Neural cell (in vitro differentiated cells): ENCODE results near the gene ZNF534. TPM values are rescaled to one million over a fixed set of nuclear protein-coding genes. Genes with fewer than 3 reads are reported as not detected.
"Not testable (repeated sequence)": the region's sequence is repeated elsewhere in the genome, so short reads cannot be mapped to it uniquely, and the experiment has no call there.

Experiments
- H2AFZ ChIP-seq: fragments of 200-600, 300-800 bp; sonication (generic), shearing (Covaris generic); 2 replicates; pipeline ENCODE4 v1.6.0; 2014; ENCODE audit warnings: low read depth, mild to moderate bottlenecking, antibody characterized with exemption, low read length, moderate library complexity
- H3F3A ChIP-seq: fragments of 200-600 bp; shearing (Covaris generic); 2 replicates; pipeline ENCODE4 v1.6.1; 2016; ENCODE audit warnings: mild to moderate bottlenecking, moderate library complexity, mixed read lengths, antibody characterized with exemption, low read length; ENCODE audit not compliant: insufficient read depth, poor library complexity, severe bottlenecking
- H3K27ac ChIP-seq: fragments of 200-600, 300-800 bp; sonication (generic), shearing (Covaris generic); 2 replicates; pipeline ENCODE4 v1.5.1; 2014; ENCODE audit warnings: mild to moderate bottlenecking, low read length, moderate library complexity
- H3K27me3 ChIP-seq: fragments of 300-800, 200-600 bp; sonication (generic), shearing (Covaris generic); 2 replicates; pipeline ENCODE4 v1.6.0; 2014; ENCODE audit warnings: mild to moderate bottlenecking, low read depth, low read length, moderate library complexity; ENCODE audit not compliant: insufficient read depth
- H3K36me3 ChIP-seq: fragments of 300-800, 200-600 bp; sonication (generic), shearing (Covaris generic); 2 replicates; pipeline ENCODE4 v1.5.1; 2014; ENCODE audit warnings: mild to moderate bottlenecking, antibody characterized with exemption, low read length, moderate library complexity; ENCODE audit not compliant: insufficient read depth
- H3K4me2 ChIP-seq: fragments of 300-800, 200-600 bp; sonication (generic), shearing (Covaris generic); 2 replicates; pipeline ENCODE4 v1.6.0; 2014; ENCODE audit warnings: mild to moderate bottlenecking, low read length
- H3K4me3 ChIP-seq: fragments of 300-800, 200-600 bp; sonication (generic), shearing (Covaris generic); 2 replicates; pipeline ENCODE4 v1.5.1; 2014; ENCODE audit warnings: mild to moderate bottlenecking, low read length, moderate library complexity
- H3K79me2 ChIP-seq: fragments of 200-600 bp; shearing (Covaris generic); replicated peaks from 2 replicates; pipeline ENCODE4 v1.6.0; 2014; ENCODE audit warnings: mild to moderate bottlenecking, low read length, moderate library complexity; ENCODE audit not compliant: insufficient read depth
- H3K9ac ChIP-seq: fragments of 300-800, 200-600 bp; sonication (generic), shearing (Covaris generic); 2 replicates; pipeline ENCODE4 v1.6.1; 2016; ENCODE audit warnings: mild to moderate bottlenecking, low read length, mixed read lengths
- H3K9me2 ChIP-seq: fragments of 200-600 bp; shearing (Covaris generic); 2 replicates; pipeline ENCODE4 v1.6.1; 2016; ENCODE audit warnings: mild to moderate bottlenecking, low read length, mixed read lengths; ENCODE audit not compliant: insufficient read depth
- H3K9me3 ChIP-seq: fragments of 200-600, 300-800 bp; sonication (generic), shearing (Covaris generic); 2 replicates; pipeline ENCODE4 v1.6.1; 2016; ENCODE audit warnings: mild to moderate bottlenecking, mixed run types, low read length, moderate library complexity, mixed read lengths
- H4K20me1 ChIP-seq: fragments of 200-600 bp; shearing (Covaris generic); 2 replicates; pipeline ENCODE4 v1.6.1; 2016; ENCODE audit warnings: mild to moderate bottlenecking, mixed run types; ENCODE audit not compliant: insufficient read depth
- CTCF ChIP-seq: fragments of 450-650 bp; IDR thresholded peaks from 2 replicates; pipeline ENCODE4 v1.5.1; 2014; ENCODE audit warnings: antibody characterized with exemption, mild to moderate bottlenecking, moderate library complexity; ENCODE audit not compliant: poor library complexity, severe bottlenecking
- EP300 ChIP-seq: fragments of 450-650 bp; conservative IDR thresholded peaks from 2 replicates; pipeline ENCODE4 v1.6.1; 2014; ENCODE audit warnings: antibody characterized with exemption, mild to moderate bottlenecking, moderate library complexity; ENCODE audit not compliant: poor library complexity, severe bottlenecking
- EZH2 ChIP-seq: fragments of 200-600, 300-800 bp; shearing (Covaris generic), sonication (generic); IDR thresholded peaks from 2 replicates; pipeline ENCODE4 v1.6.1; 2014; ENCODE audit warnings: antibody characterized with exemption, low read length, borderline replicate concordance, mild to moderate bottlenecking; ENCODE audit not compliant: insufficient read depth, poor library complexity, severe bottlenecking
- MXI1 ChIP-seq: fragments of 450-650 bp; conservative IDR thresholded peaks from 2 replicates; pipeline ENCODE4 v1.6.1; 2014; ENCODE audit warnings: antibody characterized with exemption, mild to moderate bottlenecking; ENCODE audit not compliant: poor library complexity, severe bottlenecking
- POLR2AphosphoS5 ChIP-seq: IDR thresholded peaks from 2 replicates; pipeline ENCODE4 v1.6.1; 2012
- RAD21 ChIP-seq: fragments of 450-650 bp; conservative IDR thresholded peaks from 2 replicates; pipeline ENCODE4 v1.6.1; 2014; ENCODE audit warnings: antibody characterized with exemption, mild to moderate bottlenecking, moderate library complexity
- REST ChIP-seq: IDR thresholded peaks from 2 replicates; pipeline ENCODE4 v1.6.1; 2012; ENCODE audit warnings: borderline replicate concordance
- SMC3 ChIP-seq: fragments of 450-650 bp; conservative IDR thresholded peaks from 2 replicates; pipeline ENCODE4 v1.6.1; 2014; ENCODE audit warnings: antibody characterized with exemption, mild to moderate bottlenecking, moderate library complexity; ENCODE audit not compliant: poor library complexity
- TAF1 ChIP-seq: IDR thresholded peaks from 2 replicates; pipeline ENCODE4 v1.6.1; 2012; ENCODE audit warnings: low read depth
- polyA plus RNA-seq: library from polyadenylated mRNA; depleted of rRNA; stranded (reverse); fragments of >200 nt; gene quantifications from 2 replicates; pipeline ENCODE4 v1.2.3, GENCODE V29; 2014

The ZNF534 gene
- polyA plus RNA-seq, 1 donor from 2014 or later = 1.1 TPM

DNA sequence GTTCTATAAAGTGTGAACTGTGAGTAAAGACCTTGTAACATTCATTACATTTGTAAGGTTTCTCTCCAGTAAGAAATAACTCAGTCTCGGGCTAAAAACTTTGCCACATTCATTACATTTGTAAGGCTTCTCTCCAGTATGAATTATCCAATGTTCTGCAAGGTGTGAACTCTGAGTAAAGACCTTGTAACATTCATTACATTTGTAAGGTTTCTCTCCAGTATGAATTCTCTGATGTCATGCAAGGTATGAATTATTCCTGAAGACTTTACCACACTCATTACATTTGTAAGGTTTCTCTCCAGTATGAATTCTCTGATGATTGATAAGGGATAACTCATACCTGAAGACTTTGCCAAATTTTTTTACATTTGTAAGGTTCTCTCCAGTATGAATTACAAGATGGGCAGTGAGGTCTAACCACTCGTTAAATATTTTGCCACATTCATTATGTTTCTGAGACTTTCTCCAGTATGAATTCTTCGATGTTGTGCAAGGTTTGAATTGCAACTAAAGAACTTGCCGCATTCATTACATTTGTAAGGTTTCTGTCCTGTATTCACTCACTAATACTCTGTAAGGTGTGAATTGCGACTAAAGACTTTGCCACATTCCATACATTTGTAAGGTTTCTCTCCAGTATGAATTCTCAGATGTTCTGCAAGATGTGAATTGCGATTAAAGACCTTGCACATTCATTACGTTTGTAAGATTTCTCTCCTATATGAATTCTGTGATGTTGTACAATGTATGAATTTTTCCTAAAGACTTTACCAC is 45.6 kb downstream of the ZNF534 start:
- Histone ChIP-seq H3K27ac (no peak overlapping the region), H4K20me1 (no peaks in the 10 kb centered on the region), H3F3A (no peaks in the 10 kb centered on the region), H3K79me2 (no peaks in the 10 kb centered on the region), H3K9me2 (no peaks in the 10 kb centered on the region), H3K9me3 (peaks cover 38% of the 10 kb centered on the region), H3K9ac (no peak overlapping the region), H3K4me2 (no peak overlapping the region), H3K4me3 (no peak overlapping the region), H3K27me3 (no peaks in the 10 kb centered on the region), H3K36me3 (no peaks in the 10 kb centered on the region), H2AFZ (no peak overlapping the region)
- TF ChIP-seq SMC3 (no peak), MXI1 (no peak), POLR2AphosphoS5 (no peak), EZH2 (no peak), CTCF (no peak), EP300 (no peak), REST (no peak), TAF1 (no peak), RAD21 (no peak)

GRCh38 chr19:52484111-52484743 is 55.3 kb downstream of the ZNF534 start:
- not testable (repeated sequence) for H3K36me3 ChIP-seq, H3K9ac ChIP-seq, H3K27me3 ChIP-seq, H3F3A ChIP-seq, H4K20me1 ChIP-seq, H3K4me2 ChIP-seq, H3K79me2 ChIP-seq, H3K4me3 ChIP-seq, H3K9me2 ChIP-seq, H3K27ac ChIP-seq, H2AFZ ChIP-seq, H3K9me3 ChIP-seq

- H3K9ac ChIP-seq, H3K9me3 ChIP-seq, H3K27ac ChIP-seq, H2AFZ ChIP-seq, H3K4me2 ChIP-seq, H3K4me3 ChIP-seq, H3K9me2 ChIP-seq, H3K36me3 ChIP-seq, H3K79me2 ChIP-seq, H3K27me3 ChIP-seq, H3F3A ChIP-seq, H4K20me1 ChIP-seq: not testable (repeated sequence)
Measured at GRCh38 chr19:52485064-52485463, 56.1 kb downstream of the ZNF534 start.

DNA sequence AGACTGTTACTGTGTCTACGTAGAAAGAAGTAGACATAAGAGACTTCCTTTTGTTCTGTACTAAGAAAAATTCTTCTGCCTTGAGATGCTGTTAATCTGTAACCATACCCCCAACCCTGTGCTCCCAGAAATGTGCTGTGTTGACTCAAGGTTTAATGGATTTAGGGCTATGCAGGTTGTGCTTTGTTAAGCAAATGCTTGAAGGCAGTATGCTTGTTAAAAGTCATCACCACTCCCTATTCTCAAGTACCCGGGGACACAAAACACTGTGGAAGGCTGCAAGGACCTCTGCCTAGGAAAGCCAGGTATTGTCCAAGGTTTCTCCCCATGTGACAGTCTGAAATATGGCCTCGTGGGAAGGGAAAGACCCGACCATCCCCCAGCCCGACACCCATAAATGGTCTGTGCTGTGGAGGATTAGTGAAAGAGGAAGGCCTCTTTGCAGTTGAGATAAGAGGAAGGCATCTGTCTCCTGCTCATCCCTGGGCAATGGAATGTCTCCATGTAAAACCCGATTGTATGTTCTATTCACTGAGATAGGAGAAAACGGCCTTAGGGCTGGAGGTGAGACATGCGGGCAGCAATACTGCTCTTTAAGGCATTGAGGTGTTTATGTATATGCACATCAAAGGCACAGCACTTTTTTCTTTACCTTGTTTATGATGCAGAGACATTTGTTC is 56.8 kb downstream of the ZNF534 start:
- not testable (repeated sequence) for H4K20me1 ChIP-seq, H3K4me2 ChIP-seq, H3K9me3 ChIP-seq, H3K79me2 ChIP-seq, H3F3A ChIP-seq, H2AFZ ChIP-seq, H3K27me3 ChIP-seq, H3K9me2 ChIP-seq, H3K9ac ChIP-seq, H3K27ac ChIP-seq, H3K4me3 ChIP-seq, H3K36me3 ChIP-seq
